Measurements from ENCODE around the gene FAM222A.

Gene FAM222A

GRCh38 chr12:109722022-109722720 lies 8.5 kb downstream of the FAM222A start:
- H3K4me3 ChIP-seq (ENCODE audit: low read depth, low read length) = no peak overlapping the region
- in situ Hi-C loops (cut with HindIII; ENCODE audit: low sequenced_read_pairs) = no loop called here
- no peak for DNase-seq (ENCODE audit: low read depth, low spot score)
- TF ChIP-seq CTCF (IDR thresholded peaks at IDR 0.05; ENCODE audit: low read depth, low read length) = no peak

GRCh38 chr12:109722721-109723094 lies 9.1 kb downstream of the FAM222A start:
- no peak for DNase-seq (ENCODE audit: low read depth, low spot score)
- TF ChIP-seq CTCF (IDR thresholded peaks at IDR 0.05; ENCODE audit: low read depth, low read length) = no peak
- in situ Hi-C loops (cut with HindIII; ENCODE audit: low sequenced_read_pairs) = no loop called here
- no peak overlapping the region for H3K4me3 ChIP-seq (ENCODE audit: low read depth, low read length)

- no peak for DNase-seq (ENCODE audit: low read depth, low spot score)
- no peak overlapping the region for H3K4me3 ChIP-seq (ENCODE audit: low read depth, low read length)
- in situ Hi-C loops (cut with HindIII; ENCODE audit: low sequenced_read_pairs) = no loop called here
- no peak for TF ChIP-seq CTCF (IDR thresholded peaks at IDR 0.05; ENCODE audit: low read depth, low read length)
These were observed 9.8 kb downstream of the FAM222A start for GRCh38 chr12:109723311-109723881.

GRCh38 chr12:109724321-109724892 lies 10.8 kb downstream of the FAM222A start:
- no peak for TF ChIP-seq CTCF (IDR thresholded peaks at IDR 0.05; ENCODE audit: low read depth, low read length)
- H3K4me3 ChIP-seq (ENCODE audit: low read depth, low read length) = no peak overlapping the region
- in situ Hi-C loops (cut with HindIII; ENCODE audit: low sequenced_read_pairs) = no loop called here
- DNase-seq (ENCODE audit: low read depth, low spot score) = no peak

GRCh38 chr12:109725321-109726105 lies 11.9 kb downstream of the FAM222A start:
- in situ Hi-C loops (cut with HindIII; ENCODE audit: low sequenced_read_pairs) = no loop called here
- TF ChIP-seq CTCF (IDR thresholded peaks at IDR 0.05; ENCODE audit: low read depth, low read length) = no peak
- no peak overlapping the region for H3K4me3 ChIP-seq (ENCODE audit: low read depth, low read length)
- no peak for DNase-seq (ENCODE audit: low read depth, low spot score)

- DNase-seq (ENCODE audit: low read depth, low spot score) = no peak
- in situ Hi-C loops (cut with HindIII; ENCODE audit: low sequenced_read_pairs) = no loop called here
- H3K4me3 ChIP-seq (ENCODE audit: low read depth, low read length) = no peak overlapping the region
- TF ChIP-seq CTCF (IDR thresholded peaks at IDR 0.05; ENCODE audit: low read depth, low read length) = no peak
These were observed 12.5 kb downstream of the FAM222A start for GRCh38 chr12:109726106-109726497.

Measured in astrocyte of the spinal cord (primary cell).